HK-2 (cell line): ENCODE data around the gene PPDPF.
A peak's percentile ranks its signal among the peaks of the same experiment; 100 is the strongest.
"Not testable (repeated sequence)": the region's sequence is repeated elsewhere in the genome, so short reads cannot be mapped to it uniquely, and the experiment has no call there.

Experiments
- DNase-seq: peaks from one replicate; pipeline ENCODE4 v3.0.0-alpha.2; 2018; ENCODE audit not compliant: unreplicated experiment

The PPDPF gene

DNA sequence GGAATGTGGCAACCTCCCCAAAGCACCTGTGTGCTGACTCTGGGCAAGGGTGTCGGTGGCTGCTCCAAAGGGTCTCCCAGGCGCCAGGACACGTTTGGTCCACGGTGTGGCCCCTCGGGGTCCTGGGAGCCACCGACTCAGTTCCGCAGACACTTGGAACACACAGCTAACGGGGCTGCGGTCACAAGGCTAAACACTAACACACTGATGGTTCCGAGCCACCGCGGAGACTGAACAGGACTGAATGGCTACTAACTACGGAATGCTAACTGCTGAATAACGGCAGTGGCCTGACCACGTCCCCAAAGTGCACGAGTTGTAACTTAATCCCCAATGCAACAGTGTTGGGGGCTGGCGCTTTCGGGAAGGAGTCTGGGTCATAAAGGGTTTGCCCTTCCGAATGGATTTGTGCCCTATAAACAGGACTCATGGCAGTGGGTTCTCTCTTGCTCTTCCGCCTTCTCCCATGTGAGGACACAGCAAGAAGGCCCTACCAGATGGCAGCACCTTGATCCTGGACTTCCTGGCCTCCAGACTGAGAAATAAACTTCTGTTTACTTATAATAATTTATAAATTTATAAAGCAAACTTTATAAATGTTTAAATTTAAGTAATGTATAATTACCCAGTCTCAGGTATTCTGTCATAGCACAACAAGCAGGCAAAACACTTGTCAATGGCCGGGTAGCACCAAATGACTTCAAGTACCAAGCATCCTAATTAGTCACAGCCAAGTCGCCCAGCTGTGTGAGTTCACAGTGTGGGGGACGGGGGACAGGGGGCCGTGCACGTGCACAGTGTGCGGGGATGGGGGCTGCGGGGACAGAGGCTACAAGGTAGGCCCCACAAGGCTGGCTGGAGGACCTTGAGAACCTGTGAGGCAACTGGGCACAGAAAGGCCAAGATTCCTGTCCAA is 19.4 kb upstream of the PPDPF start:
- no peak for DNase-seq

DNA sequence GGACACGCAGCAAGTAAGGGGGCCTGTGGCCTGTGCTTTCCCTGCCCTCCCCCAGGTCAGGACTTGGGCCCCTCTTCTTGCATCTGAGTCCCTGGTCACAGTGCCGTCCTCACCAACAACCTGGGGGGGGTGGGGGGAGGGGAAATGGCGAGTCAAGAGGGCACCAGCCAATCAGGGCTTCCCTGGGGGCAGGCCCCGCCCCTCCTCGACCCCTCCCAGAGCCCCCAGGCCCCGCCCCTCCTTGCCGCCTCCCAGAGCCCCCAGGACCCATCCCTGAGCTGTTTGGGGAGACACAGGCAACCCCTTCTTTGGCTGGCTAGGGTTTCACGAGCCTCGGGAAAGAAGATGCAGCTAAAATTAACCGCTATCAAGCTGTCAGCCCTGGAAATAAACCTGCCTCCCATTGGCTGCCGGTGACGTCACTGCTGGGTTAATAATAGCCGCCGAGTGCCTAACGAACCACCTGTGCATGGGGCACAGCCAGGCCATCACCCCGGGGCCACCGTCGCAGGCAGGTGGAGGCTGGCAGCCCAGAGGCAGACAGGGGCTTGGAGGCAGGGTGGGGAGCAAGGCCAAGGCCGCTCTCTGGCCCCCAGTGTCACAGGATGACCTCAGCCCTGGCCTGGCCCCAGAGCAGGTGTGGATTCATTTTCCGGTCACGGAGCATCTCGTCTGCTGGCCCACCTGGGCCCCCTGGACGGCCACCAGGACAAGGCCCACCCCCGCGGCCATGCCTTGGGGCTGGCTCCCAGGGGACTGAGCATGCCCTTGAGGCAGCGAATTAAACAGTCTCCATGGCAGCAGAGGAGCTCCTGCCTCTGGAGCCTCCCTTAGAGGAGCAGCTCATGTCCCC is 18.5 kb upstream of the PPDPF start:
- DNase-seq, result no peak

DNA sequence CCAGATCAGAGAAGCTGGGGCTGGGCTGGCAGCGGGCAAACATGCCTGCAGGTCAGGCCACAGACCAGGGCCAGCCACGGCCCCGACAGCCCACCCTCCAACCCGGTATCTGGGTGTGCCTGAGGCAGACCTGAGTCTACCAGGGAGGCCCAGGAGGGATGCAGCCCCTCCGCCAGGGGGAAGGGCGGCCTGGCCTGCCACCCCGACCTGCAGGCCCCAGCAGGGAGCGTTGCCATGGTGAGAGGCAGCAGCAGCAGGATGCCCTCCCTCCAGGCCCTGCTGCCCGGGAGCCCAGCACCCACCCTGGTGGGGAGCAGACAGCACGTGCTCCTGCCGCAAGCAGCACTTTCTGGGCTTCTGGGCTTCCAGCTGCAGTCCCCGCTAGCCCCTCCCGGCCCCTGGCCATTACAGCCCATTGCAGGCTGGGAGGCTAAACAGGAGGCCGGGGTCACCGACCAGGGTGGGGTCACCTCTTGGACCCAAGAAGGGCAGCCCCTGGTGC is 17.8 kb upstream of the PPDPF start:
- DNase-seq, result no peak

DNA sequence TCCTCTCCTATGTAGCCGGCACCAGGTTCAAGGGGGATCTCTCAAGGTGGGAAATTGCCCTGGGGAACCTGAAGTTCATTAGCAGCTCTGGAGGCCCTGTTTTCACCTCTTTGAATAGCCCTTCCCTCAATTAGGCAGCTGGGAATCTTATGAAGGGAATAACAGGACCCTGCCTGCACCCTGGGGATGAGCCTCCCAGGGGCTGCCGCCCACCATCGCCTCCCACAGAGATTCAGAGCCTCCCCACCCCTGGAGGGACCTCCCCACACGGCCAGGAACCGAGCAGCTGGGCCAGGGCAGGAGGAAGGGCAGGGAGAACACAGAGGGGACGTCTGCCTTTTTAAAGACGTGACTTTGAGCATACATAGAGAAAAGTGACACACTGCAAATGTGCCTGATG is 17.0 kb upstream of the PPDPF start:
- no peak for DNase-seq

DNA sequence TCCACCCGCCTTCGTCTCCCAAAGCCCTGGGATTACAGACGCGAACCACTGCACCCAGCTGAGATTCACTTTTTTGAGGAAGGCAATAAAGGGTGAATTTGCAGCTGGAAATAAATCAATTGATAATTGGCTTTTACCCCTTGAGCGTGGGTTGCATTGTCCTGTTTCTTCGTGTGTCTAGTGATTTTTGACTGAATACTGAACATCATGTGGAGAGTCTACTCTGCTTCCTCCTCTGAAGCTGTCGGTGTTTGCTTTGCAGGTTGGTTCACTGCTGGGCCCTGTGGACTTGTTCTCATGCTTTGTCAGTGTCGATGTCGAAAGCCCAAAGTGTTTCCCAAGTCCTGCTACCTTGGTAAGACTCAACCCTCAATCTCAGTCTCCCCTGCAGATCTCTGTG is 15.9 kb upstream of the PPDPF start:
- no peak for DNase-seq

DNA sequence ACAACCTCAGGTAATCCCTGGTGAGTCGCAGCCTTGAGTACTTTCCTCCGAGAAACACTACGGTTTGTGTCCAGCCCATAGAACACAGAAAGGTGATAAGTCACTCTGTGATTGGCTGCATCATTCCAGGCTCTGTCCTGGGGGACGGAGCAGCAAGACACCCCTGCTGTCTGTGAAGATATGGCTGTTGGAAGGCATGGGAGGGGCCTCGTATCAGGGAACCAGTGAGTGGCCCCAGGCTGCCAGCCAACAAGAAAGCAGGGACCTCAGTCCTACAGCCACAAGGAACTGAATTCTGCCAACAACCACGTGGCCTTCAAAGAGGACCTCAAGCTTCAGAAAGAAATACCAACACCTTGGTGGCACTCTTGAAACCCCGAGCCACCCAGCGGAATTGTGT is 15.3 kb upstream of the PPDPF start:
- no peak for DNase-seq

DNA sequence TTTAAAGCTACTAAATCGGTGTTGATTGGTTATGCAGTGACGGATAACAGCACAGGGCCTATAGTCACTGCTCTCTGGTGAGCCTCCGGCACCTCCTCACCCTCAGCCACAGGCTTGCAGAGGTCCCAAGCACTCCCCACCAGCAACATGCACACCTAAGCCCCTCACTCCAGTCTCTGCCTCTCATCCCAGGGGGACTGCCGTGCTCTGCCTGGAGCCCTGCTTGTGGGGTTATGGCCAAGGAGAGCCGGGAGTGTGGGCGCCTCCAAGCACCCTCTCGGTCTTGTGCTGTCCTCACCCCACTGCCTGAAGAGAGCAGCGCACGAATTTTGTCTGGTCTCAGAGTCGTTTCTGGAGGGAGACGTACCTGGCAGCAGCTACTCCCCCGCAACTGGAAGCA is 14.8 kb upstream of the PPDPF start:
- no peak for DNase-seq

DNA sequence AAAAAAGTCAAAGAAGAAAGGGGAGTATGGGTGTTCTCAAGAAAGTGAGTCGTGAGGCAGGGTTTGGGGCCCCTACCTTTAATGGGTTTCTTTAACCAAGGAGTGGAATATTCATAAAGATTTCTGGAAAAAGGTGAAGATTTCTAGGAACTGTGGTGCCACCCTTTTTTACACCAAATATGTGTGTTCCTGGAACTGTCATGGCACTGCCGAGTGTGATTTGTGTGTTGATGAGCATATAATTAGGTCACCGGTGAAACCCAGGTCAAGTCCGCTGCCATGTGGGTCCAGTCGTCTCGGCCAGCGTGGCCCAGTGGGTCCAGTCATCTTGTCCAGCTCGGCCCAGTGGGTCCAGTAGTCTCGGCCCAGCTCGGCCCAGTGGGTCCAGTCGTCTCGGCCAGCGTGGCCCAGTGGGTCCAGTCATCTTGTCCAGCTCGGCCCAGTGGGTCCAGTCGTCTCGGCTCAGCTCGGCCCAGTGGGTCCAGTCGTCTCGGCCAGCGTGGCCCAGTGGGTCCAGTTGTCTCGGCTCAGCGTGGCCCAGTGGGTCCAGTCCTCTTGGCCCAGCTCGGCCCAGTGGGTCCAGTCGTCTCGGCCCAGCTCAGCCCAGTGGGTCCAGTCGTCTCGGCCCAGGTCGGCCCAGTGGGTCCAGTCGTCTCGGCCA is 13.4 kb upstream of the PPDPF start:
- DNase-seq, result no peak

DNA sequence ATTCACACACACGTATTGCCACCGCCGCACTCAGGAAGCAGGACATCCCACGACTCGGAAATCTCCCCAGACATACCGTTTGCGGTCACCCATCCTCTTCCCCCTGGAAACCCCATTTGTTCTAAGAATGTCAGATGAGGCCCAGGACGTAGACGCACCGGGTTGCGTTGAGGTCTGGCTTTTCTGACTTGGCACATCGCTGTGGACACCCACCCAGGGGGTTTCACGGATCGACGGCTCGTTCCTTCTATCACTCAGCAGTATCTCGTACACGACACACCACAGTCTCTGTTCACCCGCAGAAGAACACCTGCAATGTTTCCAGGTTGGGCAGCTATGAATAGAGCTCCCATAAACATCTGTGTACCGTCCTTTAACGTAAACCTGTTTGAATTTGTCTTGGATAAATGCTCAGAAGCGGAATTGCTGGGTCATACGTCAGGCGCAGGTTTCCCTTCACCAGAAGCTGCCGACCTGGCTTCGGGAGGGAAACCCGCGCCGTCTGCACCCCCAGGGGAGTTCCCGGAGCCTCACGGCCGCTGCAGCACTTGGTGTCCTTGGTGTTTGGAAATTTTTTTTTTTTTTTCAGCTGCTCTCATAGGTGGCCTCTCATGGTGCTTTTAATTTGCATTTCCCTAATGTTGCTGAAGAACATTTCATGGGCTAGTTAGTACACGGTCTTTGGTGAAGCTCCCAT is 12.3 kb upstream of the PPDPF start:
- DNase-seq, result no peak

DNA sequence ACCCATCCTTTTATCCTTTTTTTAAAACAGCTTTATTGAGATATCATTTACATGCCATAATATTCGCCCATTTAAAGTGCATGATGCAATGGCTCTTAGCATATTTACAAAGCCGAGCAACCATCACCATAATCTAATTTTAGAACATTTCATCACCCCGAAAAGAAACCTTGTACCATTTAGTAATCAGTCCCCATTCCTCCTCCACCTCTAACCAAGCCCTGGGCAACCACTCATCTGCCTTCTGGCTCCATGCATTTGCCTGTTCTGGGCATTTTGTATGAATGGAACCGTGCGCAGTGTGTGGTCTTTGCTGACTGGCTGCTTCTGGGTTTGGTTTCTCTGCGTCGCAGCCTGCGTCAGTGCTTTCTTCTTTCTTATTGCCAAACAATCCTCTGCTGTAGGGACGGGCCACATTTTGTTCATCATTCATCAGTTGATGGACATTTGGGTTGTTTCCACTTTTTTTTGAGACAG is 11.4 kb upstream of the PPDPF start:
- DNase-seq, result no peak

DNA sequence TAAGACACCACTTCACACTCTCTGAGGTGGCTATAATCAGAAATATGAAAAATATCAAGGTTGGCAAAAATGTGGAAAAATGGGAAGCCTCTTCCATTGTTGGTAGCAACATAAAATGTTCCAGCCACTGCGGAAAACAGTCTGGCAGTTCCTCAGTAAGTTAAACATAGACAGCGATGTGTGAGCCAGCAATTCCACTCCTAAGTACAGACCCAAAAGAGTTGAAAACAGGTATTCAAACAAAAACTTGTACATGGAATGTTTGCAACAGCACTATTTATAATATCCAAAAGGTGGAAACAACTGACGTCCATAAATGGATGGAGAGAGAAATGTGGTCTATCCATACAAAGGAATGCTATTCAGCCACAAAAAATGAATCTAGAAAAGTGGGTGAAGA is 7.4 kb upstream of the PPDPF start:
- no peak for DNase-seq

DNA sequence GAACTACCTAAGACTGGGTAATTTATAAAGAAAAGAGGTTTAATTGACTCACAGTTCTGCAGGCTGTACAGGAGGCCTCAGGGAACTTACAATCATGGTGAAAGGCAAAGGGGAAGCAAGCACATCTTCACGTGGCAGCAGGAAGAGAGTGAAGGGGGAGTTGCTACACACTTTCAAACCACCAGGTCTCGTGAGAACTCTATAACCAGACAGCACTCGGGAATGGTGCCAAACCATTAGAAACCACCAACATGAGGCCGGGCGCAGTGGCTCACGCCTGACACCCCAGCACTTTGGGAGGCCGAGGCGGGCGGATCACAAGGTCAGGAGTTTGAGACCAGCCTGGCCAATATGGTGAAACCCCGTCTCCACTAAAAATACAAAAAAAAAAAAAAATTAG is 6.0 kb upstream of the PPDPF start:
- DNase-seq, result not testable (repeated sequence)

DNA sequence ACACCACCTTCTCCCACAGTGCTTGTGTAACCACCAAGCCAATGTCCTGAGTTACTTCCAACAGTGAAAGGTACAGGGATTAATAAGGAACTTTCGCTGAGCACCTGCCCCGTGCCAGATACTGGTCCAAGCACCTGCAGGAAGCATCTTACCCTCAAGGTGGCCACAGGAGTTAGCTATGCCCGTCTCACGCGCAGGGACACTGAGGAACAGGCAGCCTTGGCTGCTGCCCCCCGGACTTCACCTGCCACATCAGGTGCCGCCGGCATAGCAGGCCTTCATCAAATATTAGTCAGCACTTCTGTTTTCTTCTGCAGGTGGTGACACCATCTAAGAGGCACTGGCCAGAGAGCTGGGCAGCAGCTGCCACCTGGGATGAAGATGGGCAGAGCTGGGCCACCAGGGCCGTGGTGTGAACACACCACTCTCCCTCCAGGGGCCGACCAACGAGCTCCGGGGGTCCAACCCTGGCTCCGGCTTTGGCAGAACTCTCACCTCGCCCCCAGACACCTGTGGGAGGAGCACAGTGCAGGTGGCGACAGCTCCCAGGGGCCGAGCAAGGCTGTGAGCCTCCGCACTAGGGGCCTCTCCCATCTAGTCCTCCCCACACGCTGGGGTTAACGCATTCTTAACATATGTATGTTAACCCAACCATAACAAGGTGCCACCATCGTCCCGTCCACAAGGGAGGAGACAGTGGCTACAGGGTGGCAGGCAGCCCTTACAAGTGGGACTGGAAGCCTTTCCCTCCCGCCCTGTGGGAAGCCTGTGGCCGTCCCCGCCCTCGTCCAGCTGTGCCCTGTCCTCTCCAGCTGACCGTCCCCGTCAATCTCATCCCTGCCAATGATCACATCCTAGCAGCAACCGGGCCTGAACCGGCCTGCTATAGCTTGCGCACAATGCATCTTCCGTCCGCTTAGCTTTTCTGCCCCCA is 2.9 kb upstream of the PPDPF start:
- DNase-seq, result no peak

DNA sequence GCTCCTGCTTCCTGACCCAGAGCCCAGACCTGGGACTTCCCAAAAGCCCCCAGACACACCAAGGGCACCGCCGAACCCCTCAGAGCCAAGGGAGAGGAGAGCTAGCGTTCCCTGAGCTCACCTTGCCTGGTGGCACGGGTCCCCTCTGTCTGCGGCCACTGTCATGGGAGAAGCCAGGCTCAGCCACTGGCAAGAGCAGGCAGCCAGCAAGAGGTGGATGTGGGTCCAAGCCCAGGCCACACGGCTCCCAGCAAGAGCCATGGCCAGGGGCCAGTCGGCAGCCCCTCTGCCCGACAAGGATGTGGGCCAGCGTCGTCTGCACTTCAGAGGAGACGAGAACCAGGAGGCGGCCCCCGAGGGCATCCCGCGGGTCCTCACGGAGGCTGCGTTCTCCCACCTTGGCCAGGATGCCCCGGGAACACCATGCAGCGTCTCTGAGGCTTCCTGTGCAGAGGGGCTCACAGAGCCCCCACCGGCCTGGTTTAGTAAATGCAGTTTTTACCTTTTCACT is 2.2 kb upstream of the PPDPF start:
- DNase-seq, result no peak

DNA sequence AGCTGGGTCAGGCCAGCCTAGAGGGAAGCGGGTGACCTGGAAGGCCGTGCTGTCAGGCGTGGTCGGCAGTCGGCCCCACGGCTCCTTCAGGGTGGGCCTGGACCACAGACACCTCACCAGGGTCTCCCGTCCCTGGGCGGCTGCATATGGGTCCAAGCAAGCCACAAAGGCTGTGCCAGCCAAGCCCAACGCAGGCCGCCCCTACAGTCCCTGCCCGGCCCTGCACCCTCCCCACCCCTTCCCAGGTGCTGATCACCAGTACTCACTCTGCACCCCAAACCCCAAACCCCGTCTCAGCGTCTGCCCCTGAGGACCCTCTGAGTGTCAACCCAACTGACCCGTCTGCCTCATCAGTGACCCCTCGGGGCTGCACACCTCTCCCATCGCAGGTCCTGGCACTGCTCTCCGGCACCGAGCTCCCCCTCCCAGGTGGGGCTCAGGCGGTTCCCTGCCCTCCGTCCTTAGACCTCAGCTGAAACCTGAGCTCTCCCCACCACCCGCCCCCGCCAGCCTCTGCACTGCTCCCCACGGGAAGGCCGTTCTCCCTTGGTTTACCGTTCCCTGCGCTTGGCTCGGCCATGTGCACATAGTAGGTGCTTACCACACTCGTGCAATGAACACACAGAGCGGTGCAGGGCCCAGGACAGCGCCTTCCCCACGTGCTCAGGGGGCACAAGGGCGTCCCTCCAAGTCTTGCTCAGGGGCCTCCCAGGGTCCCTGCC is 1.5 kb upstream of the PPDPF start:
- DNase-seq, result no peak

DNA sequence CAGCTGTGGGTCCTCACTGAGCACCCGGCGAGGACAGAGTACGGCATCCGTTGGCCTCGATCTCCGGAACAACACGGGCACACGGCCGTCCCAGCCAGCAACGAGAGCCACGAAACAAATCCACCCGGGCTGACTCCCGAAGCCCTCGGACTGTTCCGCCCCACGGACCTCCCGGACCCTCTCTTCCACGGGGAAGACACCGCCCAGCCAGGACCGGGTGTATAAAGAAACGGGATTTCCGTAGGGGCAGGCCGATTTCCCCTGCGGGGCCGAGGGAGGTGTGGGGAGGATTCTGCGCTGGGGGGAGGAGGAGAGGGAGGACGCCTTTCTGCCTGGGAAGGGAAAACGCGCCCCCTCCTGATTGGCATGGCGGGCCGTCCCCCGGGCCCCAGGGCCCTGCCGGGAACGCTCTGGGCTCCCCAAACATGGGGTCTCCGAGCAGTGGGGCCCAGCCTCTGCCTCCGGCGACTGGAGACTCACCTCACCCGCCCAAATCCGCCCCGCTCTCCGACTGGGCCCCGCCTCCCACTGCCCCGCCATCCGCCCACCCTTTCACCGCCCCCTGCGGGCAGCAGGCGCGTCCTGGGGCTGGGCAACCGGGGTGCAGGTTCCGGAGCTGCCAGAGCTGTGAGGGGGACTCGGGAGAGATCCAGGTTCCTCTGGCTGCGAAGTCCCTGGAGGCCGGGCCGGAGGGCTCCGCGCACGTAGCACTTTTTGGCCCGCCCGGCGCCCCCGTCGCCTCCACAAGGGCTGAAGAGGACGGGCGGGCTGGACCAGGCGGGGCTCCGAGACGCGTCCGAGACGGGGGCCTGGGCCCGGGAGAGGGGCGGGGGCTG is 679 bp upstream of the PPDPF start:
- peak; percentile 87 for DNase-seq

DNA sequence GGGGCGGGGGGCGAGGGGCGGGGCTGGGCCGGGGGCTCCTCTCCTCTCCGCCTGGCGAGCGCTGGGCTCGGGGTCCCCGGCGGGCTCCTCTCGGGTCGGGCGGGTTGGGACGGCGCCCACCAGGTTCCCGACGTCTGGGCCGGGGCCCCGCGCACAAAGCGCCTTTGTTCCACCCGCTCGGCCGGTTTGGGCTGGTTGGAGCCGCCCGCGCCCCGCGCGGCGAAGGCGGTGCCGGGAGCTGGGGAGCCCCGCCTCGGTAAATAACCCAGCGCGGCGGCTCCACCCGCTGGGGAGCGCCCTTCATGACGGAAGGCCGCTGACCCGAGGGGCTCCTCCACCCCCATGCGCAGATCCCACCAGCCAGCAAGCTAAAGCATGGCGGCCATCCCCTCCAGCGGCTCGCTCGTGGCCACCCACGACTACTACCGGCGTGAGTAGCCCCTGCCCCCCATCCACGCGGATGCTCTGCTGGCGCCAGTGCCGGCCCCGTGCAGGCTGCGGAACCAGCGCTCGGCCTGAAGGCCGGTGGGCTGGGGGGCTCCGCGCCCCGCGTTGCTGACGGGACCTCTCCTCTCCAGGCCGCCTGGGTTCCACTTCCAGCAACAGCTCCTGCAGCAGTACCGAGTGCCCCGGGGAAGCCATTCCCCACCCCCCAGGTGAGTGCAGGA is 503 bp downstream of the PPDPF start:
- peak; percentile 57 for DNase-seq

DNA sequence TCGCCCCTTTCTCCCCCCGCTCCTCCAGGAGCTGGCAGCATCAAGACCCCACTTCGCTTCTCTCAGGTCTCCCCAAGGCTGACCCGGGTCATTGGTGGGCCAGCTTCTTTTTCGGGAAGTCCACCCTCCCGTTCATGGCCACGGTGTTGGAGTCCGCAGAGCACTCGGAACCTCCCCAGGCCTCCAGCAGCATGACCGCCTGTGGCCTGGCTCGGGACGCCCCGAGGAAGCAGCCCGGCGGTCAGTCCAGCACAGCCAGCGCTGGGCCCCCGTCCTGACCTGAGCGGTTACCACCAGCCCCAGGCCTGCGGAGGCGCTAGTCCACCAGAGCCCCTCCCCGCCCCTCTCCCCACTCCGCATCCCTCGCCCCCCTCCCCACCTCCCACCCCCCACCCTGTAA is 1.0 kb downstream of the PPDPF start:
- DNase-seq, result no peak
